ENCODE measurements around the gene DPPA5. TPM values are rescaled to one million over a fixed set of nuclear protein-coding genes. Genes with fewer than 3 reads are reported as not detected.

Gene DPPA5
- total RNA-seq, 1 experiment from 2014 or later: not detected

- TF ChIP-seq REST (IDR thresholded peaks at IDR 0.05; ENCODE audit: low read depth) (no peak), CBX3 (IDR thresholded peaks at IDR 0.05; ENCODE audit: low read depth) (no peak)
These were observed 25.3 kb downstream of the DPPA5 start (continued) for GRCh38 chr6:73328790-73329189.

GRCh38 chr6:73325656-73326055 lies 28.4 kb downstream of the DPPA5 start:
- ChIA-PET POLR2A (no interaction called here), CTCF (interaction anchor here (1.4 to 2.0 kb wide), 3 partner anchors 38 to 1886 kb away, joined by 4 read pairs; no protein-coding TSS in a partner anchor), RAD21 (ENCODE audit: low non-redundant PET in 1 of 2, low total read pairs in 2 of 2, uncharacterized antibody in 2 of 2, unreplicated experiment in 2 of 2) (no interaction called here)
- Histone ChIP-seq H3K4me1 (ENCODE audit: control insufficient read depth in 1 of 2, insufficient read depth in 2 of 2, low read length in 2 of 2) (peaks cover 0 to 5% of the 10 kb centered on the region in 2 experiments; a peak in 1 of 4 replicates), H3K9me2 (ENCODE audit: insufficient read depth) (no peaks in the 10 kb centered on the region), H3K4me3 (replicated peaks in 1 of 2; ENCODE audit: low read depth in 1 of 2, low read length in 2 of 2) (no peak overlapping the region), H3K9ac (ENCODE audit: low read length) (no peak overlapping the region), H4K20me1 (ENCODE audit: insufficient read depth) (no peaks in the 10 kb centered on the region), H3K79me2 (ENCODE audit: insufficient read depth, low read length) (no peaks in the 10 kb centered on the region), H3K9me3 (ENCODE audit: control insufficient read depth in 1 of 2, insufficient read depth in 1 of 2, low read depth in 1 of 2, low read length in 2 of 2) (no peaks in the 10 kb centered on the region), H3K27ac (ENCODE audit: low read depth, low read length) (no peak overlapping the region), H3K36me3 (ENCODE audit: control insufficient read depth in 1 of 2, insufficient read depth in 2 of 2, low read length in 2 of 2) (no peaks in the 10 kb centered on the region), H3K27me3 (ENCODE audit: insufficient read depth, low read length) (no peaks in the 10 kb centered on the region), H3K4me2 (ENCODE audit: low read length) (no peak overlapping the region), H2AFZ (ENCODE audit: low read depth, low read length, poor library complexity, severe bottlenecking) (no peak overlapping the region)
- intact Hi-C loops (cut with micrococcal nuclease): loop anchor here (1.0 to 5.0 kb wide), 5 partner anchors 40 to 913 kb away; no protein-coding TSS in a partner anchor
- TF ChIP-seq CBX3 (IDR thresholded peaks at IDR 0.05; ENCODE audit: low read depth) (no peak), SIN3A (IDR thresholded peaks at IDR 0.05; ENCODE audit: low read depth) (no peak), REST (IDR thresholded peaks at IDR 0.05; ENCODE audit: low read depth) (no peak), CEBPB (IDR thresholded peaks at IDR 0.05; ENCODE audit: low read depth) (no peak), POLR2AphosphoS5 (IDR thresholded peaks at IDR 0.05; ENCODE audit: low read depth, low read length) (no peak), JUND (IDR thresholded peaks at IDR 0.05) (no peak), ZFX (IDR thresholded peaks at IDR 0.05) (no peak), RAD21 (IDR thresholded peaks at IDR 0.05; ENCODE audit: low read depth) (no peak)
- TF ChIP-seq, protein P1, sequence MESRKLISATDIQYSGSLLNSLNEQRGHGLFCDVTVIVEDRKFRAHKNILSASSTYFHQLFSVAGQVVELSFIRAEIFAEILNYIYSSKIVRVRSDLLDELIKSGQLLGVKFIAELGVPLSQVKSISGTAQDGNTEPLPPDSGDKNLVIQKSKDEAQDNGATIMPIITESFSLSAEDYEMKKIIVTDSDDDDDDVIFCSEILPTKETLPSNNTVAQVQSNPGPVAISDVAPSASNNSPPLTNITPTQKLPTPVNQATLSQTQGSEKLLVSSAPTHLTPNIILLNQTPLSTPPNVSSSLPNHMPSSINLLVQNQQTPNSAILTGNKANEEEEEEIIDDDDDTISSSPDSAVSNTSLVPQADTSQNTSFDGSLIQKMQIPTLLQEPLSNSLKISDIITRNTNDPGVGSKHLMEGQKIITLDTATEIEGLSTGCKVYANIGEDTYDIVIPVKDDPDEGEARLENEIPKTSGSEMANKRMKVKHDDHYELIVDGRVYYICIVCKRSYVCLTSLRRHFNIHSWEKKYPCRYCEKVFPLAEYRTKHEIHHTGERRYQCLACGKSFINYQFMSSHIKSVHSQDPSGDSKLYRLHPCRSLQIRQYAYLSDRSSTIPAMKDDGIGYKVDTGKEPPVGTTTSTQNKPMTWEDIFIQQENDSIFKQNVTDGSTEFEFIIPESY (IDR thresholded peaks at IDR 0.05; ENCODE audit: extremely low read depth, insufficient replicate concordance, low read length): no peak
- no TSS peak for BruUV-seq (replicated peaks)
- DNase-seq (ENCODE audit: low read depth, low spot score) (no peak), ATAC-seq (no peak)

Measured in HCT116 (cell line).